ENCODE measurements around the gene SNX5. TPM values are rescaled to one million over a fixed set of nuclear protein-coding genes. Genes with fewer than 3 reads are reported as not detected.

Gene SNX5
- total RNA-seq, 2 donors from 2014 or later: 207 to 208 TPM

GRCh38 chr20:17925940-17926300 is 42.7 kb downstream of the SNX5 start:
- Mint-ChIP-seq H3K27me3 (ENCODE audit: low read depth) (peaks cover 23% of the 10 kb centered on the region), H3K4me1 (ENCODE audit: low read depth) (no peaks in the 10 kb centered on the region), H3K4me3 (no peak overlapping the region), H3K36me3 (ENCODE audit: insufficient read depth in 2 of 2) (no peaks in the 10 kb centered on the region), H3K9me3 (no peaks in the 10 kb centered on the region), H3K27ac (no peak overlapping the region)
- DNase-seq: no peak
- ATAC-seq (replicated peaks in 1 of 2): no peak

- no peak for DNase-seq
- peaks cover 23% of the 10 kb centered on the region for H3K27me3 Mint-ChIP-seq (ENCODE audit: low read depth)
- no peak overlapping the region for H3K4me3 Mint-ChIP-seq
- H3K4me1 Mint-ChIP-seq (ENCODE audit: low read depth): no peaks in the 10 kb centered on the region
- H3K9me3 Mint-ChIP-seq: no peaks in the 10 kb centered on the region
- no peak overlapping the region for H3K27ac Mint-ChIP-seq
- H3K36me3 Mint-ChIP-seq (ENCODE audit: insufficient read depth in 2 of 2): no peaks in the 10 kb centered on the region
- no peak for ATAC-seq (replicated peaks in 1 of 2)
Observed at GRCh38 chr20:17925141-17925939, 43.3 kb downstream of the SNX5 start.

- DNase-seq (no peak), ATAC-seq (replicated peaks in 1 of 2) (no peak)
- H3K27me3 Mint-ChIP-seq (ENCODE audit: low read depth): peaks cover 16% of the 10 kb centered on the region
- no peak overlapping the region for H3K27ac Mint-ChIP-seq
- H3K36me3 Mint-ChIP-seq (ENCODE audit: insufficient read depth in 2 of 2): no peaks in the 10 kb centered on the region
- H3K9me3 Mint-ChIP-seq: no peaks in the 10 kb centered on the region
- H3K4me1 Mint-ChIP-seq (ENCODE audit: low read depth): no peaks in the 10 kb centered on the region
- H3K4me3 Mint-ChIP-seq: no peak overlapping the region
Observed at GRCh38 chr20:17921774-17922173, 46.8 kb downstream of the SNX5 start.

GRCh38 chr20:17919149-17919548 is 49.4 kb downstream of the SNX5 start:
- no peak overlapping the region for H3K4me3 Mint-ChIP-seq
- no peaks in the 10 kb centered on the region for H3K4me1 Mint-ChIP-seq (ENCODE audit: low read depth)
- ATAC-seq (replicated peaks in 1 of 2): no peak
- no peak overlapping the region for H3K27ac Mint-ChIP-seq
- H3K36me3 Mint-ChIP-seq (ENCODE audit: insufficient read depth in 2 of 2): no peaks in the 10 kb centered on the region
- no peak for DNase-seq
- H3K9me3 Mint-ChIP-seq: no peaks in the 10 kb centered on the region
- peaks cover 7% of the 10 kb centered on the region for H3K27me3 Mint-ChIP-seq (ENCODE audit: low read depth)

GRCh38 chr20:17917832-17918618 is 50.6 kb downstream of the SNX5 start:
- no peaks in the 10 kb centered on the region for H3K4me1 Mint-ChIP-seq (ENCODE audit: low read depth)
- no peak overlapping the region for H3K4me3 Mint-ChIP-seq
- DNase-seq (no peak), ATAC-seq (replicated peaks in 1 of 2) (no peak)
- no peaks in the 10 kb centered on the region for H3K9me3 Mint-ChIP-seq
- no peaks in the 10 kb centered on the region for H3K36me3 Mint-ChIP-seq (ENCODE audit: insufficient read depth in 2 of 2)
- H3K27ac Mint-ChIP-seq: no peak overlapping the region
- peaks cover 6% of the 10 kb centered on the region for H3K27me3 Mint-ChIP-seq (ENCODE audit: low read depth)

GRCh38 chr20:17916433-17916891 is 52.1 kb downstream of the SNX5 start:
- no peaks in the 10 kb centered on the region for H3K4me1 Mint-ChIP-seq (ENCODE audit: low read depth)
- no peak overlapping the region for H3K27ac Mint-ChIP-seq
- no peaks in the 10 kb centered on the region for H3K9me3 Mint-ChIP-seq
- H3K36me3 Mint-ChIP-seq (ENCODE audit: insufficient read depth in 2 of 2): no peaks in the 10 kb centered on the region
- DNase-seq (no peak), ATAC-seq (replicated peaks in 1 of 2) (peak; percentile 65 to 69)
- H3K27me3 Mint-ChIP-seq (ENCODE audit: low read depth): peaks cover 18% of the 10 kb centered on the region
- H3K4me3 Mint-ChIP-seq: no peak overlapping the region

GRCh38 chr20:17914957-17915356 is 53.6 kb downstream of the SNX5 start:
- Mint-ChIP-seq H3K27ac (no peak overlapping the region), H3K4me1 (ENCODE audit: low read depth) (no peaks in the 10 kb centered on the region), H3K27me3 (ENCODE audit: low read depth) (peaks cover 24% of the 10 kb centered on the region), H3K4me3 (no peak overlapping the region), H3K9me3 (no peaks in the 10 kb centered on the region), H3K36me3 (ENCODE audit: insufficient read depth in 2 of 2) (no peaks in the 10 kb centered on the region)
- no peak for DNase-seq
- no peak for ATAC-seq (replicated peaks in 1 of 2)

GRCh38 chr20:17912916-17913315 is 55.7 kb downstream of the SNX5 start:
- Mint-ChIP-seq H3K4me3 (no peak overlapping the region), H3K27ac (no peak overlapping the region), H3K9me3 (no peaks in the 10 kb centered on the region), H3K27me3 (ENCODE audit: low read depth) (peaks cover 24% of the 10 kb centered on the region), H3K36me3 (ENCODE audit: insufficient read depth in 2 of 2) (no peaks in the 10 kb centered on the region), H3K4me1 (ENCODE audit: low read depth) (no peaks in the 10 kb centered on the region)
- DNase-seq (no peak), ATAC-seq (replicated peaks in 1 of 2) (no peak)

GRCh38 chr20:17911927-17912326 is 56.7 kb downstream of the SNX5 start:
- ATAC-seq (replicated peaks in 1 of 2): no peak
- Mint-ChIP-seq H3K27me3 (ENCODE audit: low read depth) (peaks cover 24% of the 10 kb centered on the region), H3K36me3 (ENCODE audit: insufficient read depth in 2 of 2) (no peaks in the 10 kb centered on the region), H3K9me3 (no peaks in the 10 kb centered on the region), H3K4me3 (no peak overlapping the region), H3K4me1 (ENCODE audit: low read depth) (no peaks in the 10 kb centered on the region), H3K27ac (no peak overlapping the region)
- no peak for DNase-seq

- H3K27me3 Mint-ChIP-seq (ENCODE audit: low read depth): peaks cover 24% of the 10 kb centered on the region
- no peaks in the 10 kb centered on the region for H3K9me3 Mint-ChIP-seq
- no peaks in the 10 kb centered on the region for H3K4me1 Mint-ChIP-seq (ENCODE audit: low read depth)
- no peak overlapping the region for H3K27ac Mint-ChIP-seq
- H3K4me3 Mint-ChIP-seq: no peak overlapping the region
- H3K36me3 Mint-ChIP-seq (ENCODE audit: insufficient read depth in 2 of 2): no peaks in the 10 kb centered on the region
- DNase-seq (no peak), ATAC-seq (replicated peaks in 1 of 2) (peak in 1 of 2 donors; percentile 39)
Observed at GRCh38 chr20:17910828-17911294, 57.7 kb downstream of the SNX5 start.

- ATAC-seq (replicated peaks in 1 of 2) (no peak), DNase-seq (no peak)
- Mint-ChIP-seq H3K4me3 (no peak overlapping the region), H3K9me3 (no peaks in the 10 kb centered on the region), H3K36me3 (ENCODE audit: insufficient read depth in 2 of 2) (no peaks in the 10 kb centered on the region), H3K4me1 (ENCODE audit: low read depth) (no peaks in the 10 kb centered on the region), H3K27me3 (ENCODE audit: low read depth) (peaks cover 24% of the 10 kb centered on the region), H3K27ac (no peak overlapping the region)
Observed at GRCh38 chr20:17909869-17910321, 58.7 kb downstream of the SNX5 start.

GRCh38 chr20:17905544-17905943 is 63.0 kb downstream of the SNX5 start:
- Mint-ChIP-seq H3K27me3 (ENCODE audit: low read depth) (peaks cover 12% of the 10 kb centered on the region), H3K4me3 (no peak overlapping the region), H3K27ac (no peak overlapping the region), H3K9me3 (no peaks in the 10 kb centered on the region), H3K4me1 (ENCODE audit: low read depth) (peaks cover 8% of the 10 kb centered on the region), H3K36me3 (ENCODE audit: insufficient read depth in 2 of 2) (no peaks in the 10 kb centered on the region)
- ATAC-seq (replicated peaks in 1 of 2) (no peak), DNase-seq (no peak)

- Mint-ChIP-seq H3K9me3 (no peaks in the 10 kb centered on the region), H3K4me3 (no peak overlapping the region), H3K27me3 (ENCODE audit: low read depth) (peaks cover 12% of the 10 kb centered on the region), H3K4me1 (ENCODE audit: low read depth) (peaks cover 8% of the 10 kb centered on the region), H3K36me3 (ENCODE audit: insufficient read depth in 2 of 2) (no peaks in the 10 kb centered on the region), H3K27ac (no peak overlapping the region)
- DNase-seq (peak in 1 of 2 donors; percentile 37), ATAC-seq (replicated peaks in 1 of 2) (peak; percentile 91 to 99)
Observed at GRCh38 chr20:17904027-17904426, 64.6 kb downstream of the SNX5 start.

Data from activated T-cell treated with anti-CD3 and anti-CD28 coated beads, Interleukin-2, amount 50 U/mL, for 72 hours (primary cell).